ENCODE data around the gene ADGRG1. TPM values are rescaled to one million over a fixed set of nuclear protein-coding genes. Genes with fewer than 3 reads are reported as not detected.

ADGRG1 gene
- polyA plus RNA-seq, 1 of the 3 experiments (the other 2 are of a cell fraction): 7.4 TPM

DNA sequence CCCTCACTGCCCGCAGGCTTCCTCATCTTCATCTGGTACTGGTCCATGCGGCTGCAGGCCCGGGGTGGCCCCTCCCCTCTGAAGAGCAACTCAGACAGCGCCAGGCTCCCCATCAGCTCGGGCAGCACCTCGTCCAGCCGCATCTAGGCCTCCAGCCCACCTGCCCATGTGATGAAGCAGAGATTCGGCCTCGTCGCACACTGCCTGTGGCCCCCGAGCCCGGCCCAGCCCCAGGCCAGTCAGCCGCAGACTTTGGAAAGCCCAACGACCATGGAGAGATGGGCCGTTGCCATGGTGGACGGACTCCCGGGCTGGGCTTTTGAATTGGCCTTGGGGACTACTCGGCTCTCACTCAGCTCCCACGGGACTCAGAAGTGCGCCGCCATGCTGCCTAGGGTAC is 35.0 kb downstream of the ADGRG1 start:
- CTCF ChIA-PET: interaction anchor here (1.0 to 2.8 kb wide), 5 partner anchors 15 to 93 kb away, joined by 3 to 17 read pairs (median 5); no protein-coding TSS in a partner anchor
- POLR2A ChIA-PET: no interaction called here
- no peak for TF ChIP-seq GABPA (IDR thresholded peaks at IDR 0.05; ENCODE audit: low read depth)

DNA sequence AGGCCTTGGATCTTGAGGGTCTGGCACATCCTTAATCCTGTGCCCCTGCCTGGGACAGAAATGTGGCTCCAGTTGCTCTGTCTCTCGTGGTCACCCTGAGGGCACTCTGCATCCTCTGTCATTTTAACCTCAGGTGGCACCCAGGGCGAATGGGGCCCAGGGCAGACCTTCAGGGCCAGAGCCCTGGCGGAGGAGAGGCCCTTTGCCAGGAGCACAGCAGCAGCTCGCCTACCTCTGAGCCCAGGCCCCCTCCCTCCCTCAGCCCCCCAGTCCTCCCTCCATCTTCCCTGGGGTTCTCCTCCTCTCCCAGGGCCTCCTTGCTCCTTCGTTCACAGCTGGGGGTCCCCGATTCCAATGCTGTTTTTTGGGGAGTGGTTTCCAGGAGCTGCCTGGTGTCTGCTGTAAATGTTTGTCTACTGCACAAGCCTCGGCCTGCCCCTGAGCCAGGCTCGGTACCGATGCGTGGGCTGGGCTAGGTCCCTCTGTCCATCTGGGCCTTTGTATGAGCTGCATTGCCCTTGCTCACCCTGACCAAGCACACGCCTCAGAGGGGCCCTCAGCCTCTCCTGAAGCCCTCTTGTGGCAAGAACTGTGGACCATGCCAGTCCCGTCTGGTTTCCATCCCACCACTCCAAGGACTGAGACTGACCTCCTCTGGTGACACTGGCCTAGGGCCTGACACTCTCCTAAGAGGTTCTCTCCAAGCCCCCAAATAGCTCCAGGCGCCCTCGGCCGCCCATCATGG is 35.7 kb downstream of the ADGRG1 start:
- H3K9me2 ChIP-seq: no peaks in the 10 kb centered on the region
- no peak overlapping the region for H3K4me3 ChIP-seq (ENCODE audit: low read depth in 2 of 2, low read length in 1 of 2)
- 81% methylated on average over 14 of the region's 15 CpGs for WGBS (ENCODE audit: low lambda C conversion rate)
- TF ChIP-seq, protein P1, sequence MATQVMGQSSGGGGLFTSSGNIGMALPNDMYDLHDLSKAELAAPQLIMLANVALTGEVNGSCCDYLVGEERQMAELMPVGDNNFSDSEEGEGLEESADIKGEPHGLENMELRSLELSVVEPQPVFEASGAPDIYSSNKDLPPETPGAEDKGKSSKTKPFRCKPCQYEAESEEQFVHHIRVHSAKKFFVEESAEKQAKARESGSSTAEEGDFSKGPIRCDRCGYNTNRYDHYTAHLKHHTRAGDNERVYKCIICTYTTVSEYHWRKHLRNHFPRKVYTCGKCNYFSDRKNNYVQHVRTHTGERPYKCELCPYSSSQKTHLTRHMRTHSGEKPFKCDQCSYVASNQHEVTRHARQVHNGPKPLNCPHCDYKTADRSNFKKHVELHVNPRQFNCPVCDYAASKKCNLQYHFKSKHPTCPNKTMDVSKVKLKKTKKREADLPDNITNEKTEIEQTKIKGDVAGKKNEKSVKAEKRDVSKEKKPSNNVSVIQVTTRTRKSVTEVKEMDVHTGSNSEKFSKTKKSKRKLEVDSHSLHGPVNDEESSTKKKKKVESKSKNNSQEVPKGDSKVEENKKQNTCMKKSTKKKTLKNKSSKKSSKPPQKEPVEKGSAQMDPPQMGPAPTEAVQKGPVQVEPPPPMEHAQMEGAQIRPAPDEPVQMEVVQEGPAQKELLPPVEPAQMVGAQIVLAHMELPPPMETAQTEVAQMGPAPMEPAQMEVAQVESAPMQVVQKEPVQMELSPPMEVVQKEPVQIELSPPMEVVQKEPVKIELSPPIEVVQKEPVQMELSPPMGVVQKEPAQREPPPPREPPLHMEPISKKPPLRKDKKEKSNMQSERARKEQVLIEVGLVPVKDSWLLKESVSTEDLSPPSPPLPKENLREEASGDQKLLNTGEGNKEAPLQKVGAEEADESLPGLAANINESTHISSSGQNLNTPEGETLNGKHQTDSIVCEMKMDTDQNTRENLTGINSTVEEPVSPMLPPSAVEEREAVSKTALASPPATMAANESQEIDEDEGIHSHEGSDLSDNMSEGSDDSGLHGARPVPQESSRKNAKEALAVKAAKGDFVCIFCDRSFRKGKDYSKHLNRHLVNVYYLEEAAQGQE (IDR thresholded peaks at IDR 0.05; ENCODE audit: low read depth, low read length): no peak
- TF ChIP-seq MEF2A (IDR thresholded peaks at IDR 0.05; ENCODE audit: borderline replicate concordance, low read depth) (no peak), FOXM1 (IDR thresholded peaks at IDR 0.05; ENCODE audit: low read depth) (no peak), TEAD4 (IDR thresholded peaks at IDR 0.05; ENCODE audit: borderline replicate concordance, insufficient read depth) (no peak), RAD21 (IDR thresholded peaks at IDR 0.05; ENCODE audit: low read length) (no peak), EZH2phosphoT487 (IDR thresholded peaks at IDR 0.05; ENCODE audit: borderline replicate concordance, low read depth) (no peak), TAF1 (IDR thresholded peaks at IDR 0.05; ENCODE audit: borderline replicate concordance, low read depth, low read length) (no peak), FOSL2 (IDR thresholded peaks at IDR 0.05; ENCODE audit: borderline replicate concordance, low read depth) (no peak), SMC3 (IDR thresholded peaks at IDR 0.05; ENCODE audit: low read depth, low read length) (no peak), EP300 (IDR thresholded peaks at IDR 0.05; ENCODE audit: borderline replicate concordance in 1 of 2, low read depth in 1 of 2, low read length in 1 of 2) (no peak), TCF12 (IDR thresholded peaks at IDR 0.05) (no peak), RXRA (IDR thresholded peaks at IDR 0.05; ENCODE audit: borderline replicate concordance, low read depth) (no peak), NRF1 (IDR thresholded peaks at IDR 0.05; ENCODE audit: low read depth, low read length) (no peak)
- TF ChIP-seq, protein P2, sequence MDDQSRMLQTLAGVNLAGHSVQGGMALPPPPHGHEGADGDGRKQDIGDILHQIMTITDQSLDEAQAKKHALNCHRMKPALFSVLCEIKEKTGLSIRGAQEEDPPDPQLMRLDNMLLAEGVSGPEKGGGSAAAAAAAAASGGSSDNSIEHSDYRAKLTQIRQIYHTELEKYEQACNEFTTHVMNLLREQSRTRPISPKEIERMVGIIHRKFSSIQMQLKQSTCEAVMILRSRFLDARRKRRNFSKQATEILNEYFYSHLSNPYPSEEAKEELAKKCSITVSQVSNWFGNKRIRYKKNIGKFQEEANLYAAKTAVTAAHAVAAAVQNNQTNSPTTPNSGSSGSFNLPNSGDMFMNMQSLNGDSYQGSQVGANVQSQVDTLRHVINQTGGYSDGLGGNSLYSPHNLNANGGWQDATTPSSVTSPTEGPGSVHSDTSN (IDR thresholded peaks at IDR 0.05): no peak
- TF ChIP-seq, protein P3, sequence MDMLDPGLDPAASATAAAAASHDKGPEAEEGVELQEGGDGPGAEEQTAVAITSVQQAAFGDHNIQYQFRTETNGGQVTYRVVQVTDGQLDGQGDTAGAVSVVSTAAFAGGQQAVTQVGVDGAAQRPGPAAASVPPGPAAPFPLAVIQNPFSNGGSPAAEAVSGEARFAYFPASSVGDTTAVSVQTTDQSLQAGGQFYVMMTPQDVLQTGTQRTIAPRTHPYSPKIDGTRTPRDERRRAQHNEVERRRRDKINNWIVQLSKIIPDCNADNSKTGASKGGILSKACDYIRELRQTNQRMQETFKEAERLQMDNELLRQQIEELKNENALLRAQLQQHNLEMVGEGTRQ (IDR thresholded peaks at IDR 0.05; ENCODE audit: borderline replicate concordance, low read depth, low read length): no peak
- TF ChIP-seq, protein P4, sequence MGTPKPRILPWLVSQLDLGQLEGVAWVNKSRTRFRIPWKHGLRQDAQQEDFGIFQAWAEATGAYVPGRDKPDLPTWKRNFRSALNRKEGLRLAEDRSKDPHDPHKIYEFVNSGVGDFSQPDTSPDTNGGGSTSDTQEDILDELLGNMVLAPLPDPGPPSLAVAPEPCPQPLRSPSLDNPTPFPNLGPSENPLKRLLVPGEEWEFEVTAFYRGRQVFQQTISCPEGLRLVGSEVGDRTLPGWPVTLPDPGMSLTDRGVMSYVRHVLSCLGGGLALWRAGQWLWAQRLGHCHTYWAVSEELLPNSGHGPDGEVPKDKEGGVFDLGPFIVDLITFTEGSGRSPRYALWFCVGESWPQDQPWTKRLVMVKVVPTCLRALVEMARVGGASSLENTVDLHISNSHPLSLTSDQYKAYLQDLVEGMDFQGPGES (IDR thresholded peaks at IDR 0.05; ENCODE audit: low read depth, low read length): no peak
- TF ChIP-seq, protein P5, sequence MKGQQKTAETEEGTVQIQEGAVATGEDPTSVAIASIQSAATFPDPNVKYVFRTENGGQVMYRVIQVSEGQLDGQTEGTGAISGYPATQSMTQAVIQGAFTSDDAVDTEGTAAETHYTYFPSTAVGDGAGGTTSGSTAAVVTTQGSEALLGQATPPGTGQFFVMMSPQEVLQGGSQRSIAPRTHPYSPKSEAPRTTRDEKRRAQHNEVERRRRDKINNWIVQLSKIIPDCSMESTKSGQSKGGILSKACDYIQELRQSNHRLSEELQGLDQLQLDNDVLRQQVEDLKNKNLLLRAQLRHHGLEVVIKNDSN (IDR thresholded peaks at IDR 0.05; ENCODE audit: borderline replicate concordance, low read depth): no peak
- no peaks in the 10 kb centered on the region for H4K20me1 ChIP-seq (ENCODE audit: insufficient read depth)
- no peak overlapping the region for H3K4me2 ChIP-seq
- peaks cover 0 to 11% of the 10 kb centered on the region in 2 experiments; a peak in 1 of 4 replicates for H3K4me1 ChIP-seq (ENCODE audit: control insufficient read depth in 1 of 2, insufficient read depth in 2 of 2, low read depth in 1 of 2, low read length in 1 of 2)
- no peaks in the 10 kb centered on the region for H3F3A ChIP-seq (replicated peaks; ENCODE audit: insufficient read depth)
- no peak overlapping the region for H2AFZ ChIP-seq (ENCODE audit: low read depth)
- ChIA-PET CTCF (interaction anchor here (0.9 to 2.8 kb wide), 10 partner anchors 10 to 184 kb away, joined by 3 to 17 read pairs (median 4); no protein-coding TSS in a partner anchor), POLR2A (no interaction called here)
- H3K27me3 ChIP-seq (ENCODE audit: insufficient read depth): no peaks in the 10 kb centered on the region
- H3K9me3 ChIP-seq: no peaks in the 10 kb centered on the region
- no peak overlapping the region for H3K27ac ChIP-seq (ENCODE audit: low read depth in 2 of 2, low read length in 1 of 2)
- H3K36me3 ChIP-seq (replicated peaks in 1 of 2; ENCODE audit: control insufficient read depth in 1 of 2, insufficient read depth in 2 of 2, low read length in 1 of 2): no peaks in the 10 kb centered on the region
- DNase-seq: no peak
- no peak overlapping the region for H3K9ac ChIP-seq
- no peaks in the 10 kb centered on the region for H3K79me2 ChIP-seq (ENCODE audit: insufficient read depth)

More for the DNA sequence above, 35.0 kb downstream of the ADGRG1 start:
- H2AFZ ChIP-seq (ENCODE audit: low read depth): no peak overlapping the region
- H3K4me3 ChIP-seq (ENCODE audit: low read depth in 2 of 2, low read length in 1 of 2): no peak overlapping the region
- H3K9me3 ChIP-seq: no peaks in the 10 kb centered on the region
- H3K79me2 ChIP-seq (ENCODE audit: insufficient read depth): no peaks in the 10 kb centered on the region
- H3K27ac ChIP-seq (ENCODE audit: low read depth in 2 of 2, low read length in 1 of 2): no peak overlapping the region
- no peak overlapping the region for H3K9ac ChIP-seq
- H3K9me2 ChIP-seq: no peaks in the 10 kb centered on the region
- H3K36me3 ChIP-seq (replicated peaks in 1 of 2; ENCODE audit: control insufficient read depth in 1 of 2, insufficient read depth in 2 of 2, low read length in 1 of 2): no peaks in the 10 kb centered on the region
- 86% methylated on average over 12 of the region's 21 CpGs for WGBS (ENCODE audit: low lambda C conversion rate)
- H3K4me2 ChIP-seq: no peak overlapping the region
- H4K20me1 ChIP-seq (ENCODE audit: insufficient read depth): no peaks in the 10 kb centered on the region
- H3F3A ChIP-seq (replicated peaks; ENCODE audit: insufficient read depth): no peaks in the 10 kb centered on the region
- no peaks in the 10 kb centered on the region for H3K27me3 ChIP-seq (ENCODE audit: insufficient read depth)
- DNase-seq: no peak
- peaks cover 0 to 11% of the 10 kb centered on the region in 2 experiments; a peak in 1 of 4 replicates for H3K4me1 ChIP-seq (ENCODE audit: control insufficient read depth in 1 of 2, insufficient read depth in 2 of 2, low read depth in 1 of 2, low read length in 1 of 2)
